ENCODE data around the gene SLC39A5.
"Not testable (repeated sequence)": the region's sequence is repeated elsewhere in the genome, so short reads cannot be mapped to it uniquely, and the experiment has no call there.

Gene SLC39A5

DNA sequence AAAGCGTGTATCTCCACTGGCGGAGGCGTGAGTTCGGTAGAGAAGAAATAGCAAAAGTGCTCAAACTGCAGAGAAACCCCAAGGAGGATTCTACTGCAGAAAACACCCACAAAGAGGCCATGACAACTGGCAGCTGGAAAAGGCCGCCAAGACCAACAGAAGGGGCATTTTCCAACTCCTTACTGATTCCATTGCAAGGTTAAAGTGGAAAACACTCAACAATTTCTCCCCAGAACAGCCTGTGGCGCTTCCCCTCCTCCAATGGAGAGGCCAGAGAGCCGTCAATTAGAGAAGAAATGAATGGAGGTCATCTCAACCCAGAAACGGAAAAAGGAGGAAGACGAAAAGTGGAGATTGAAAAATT lies 29.0 kb downstream of the SLC39A5 start:
- Histone ChIP-seq H3K27me3 (ENCODE audit: control insufficient read depth, insufficient read depth, low read length, poor library complexity, severe bottlenecking) (no peaks in the 10 kb centered on the region), H3K36me3 (ENCODE audit: control insufficient read depth, insufficient read depth, low read length) (peaks cover 22% of the 10 kb centered on the region), H3K27ac (ENCODE audit: insufficient read depth, low read depth, low read length, poor library complexity, severe bottlenecking) (no peak overlapping the region), H3K9me3 (ENCODE audit: control insufficient read depth, low read length) (no peaks in the 10 kb centered on the region), H3K4me3 (ENCODE audit: insufficient read depth, low read depth, low read length) (peak overlapping the region; percentile 96), H3K4me1 (ENCODE audit: control insufficient read depth, insufficient read depth, low read length) (peaks cover 18% of the 10 kb centered on the region)
- 41 to 49% methylated on average over 9 of the region's 9 CpGs for WGBS, 2 experiments

DNA sequence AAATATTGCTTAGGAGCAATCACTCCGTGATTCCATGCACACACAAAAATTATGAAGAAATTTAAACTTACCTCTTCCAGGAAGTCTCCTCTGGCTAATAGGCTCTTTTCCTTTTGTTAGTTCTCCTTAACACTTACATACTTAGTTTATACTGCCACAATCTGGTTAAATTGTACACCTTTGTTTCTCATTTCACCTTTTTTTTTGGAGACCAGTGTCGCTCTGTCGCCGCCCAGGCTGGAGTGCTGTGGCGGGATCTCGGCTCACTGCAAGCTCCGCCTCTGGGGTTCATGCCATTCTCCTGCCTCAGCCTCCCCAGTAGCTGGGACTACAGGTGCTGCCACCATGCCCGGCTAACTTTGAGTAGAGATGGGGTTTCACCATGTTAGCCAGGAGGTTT lies 30.5 kb downstream of the SLC39A5 start:
- Histone ChIP-seq H3K27ac (ENCODE audit: insufficient read depth, low read depth, low read length, poor library complexity, severe bottlenecking) (no peak overlapping the region), H3K4me1 (ENCODE audit: control insufficient read depth, insufficient read depth, low read length) (peaks cover 18% of the 10 kb centered on the region), H3K36me3 (ENCODE audit: control insufficient read depth, insufficient read depth, low read length) (peaks cover 8% of the 10 kb centered on the region), H3K27me3 (ENCODE audit: control insufficient read depth, insufficient read depth, low read length, poor library complexity, severe bottlenecking) (no peaks in the 10 kb centered on the region), H3K4me3 (ENCODE audit: insufficient read depth, low read depth, low read length) (no peak overlapping the region), H3K9me3 (ENCODE audit: control insufficient read depth, low read length) (no peaks in the 10 kb centered on the region)
- 88% methylated on average over 8 of the region's 8 CpGs for WGBS, 2 experiments

DNA sequence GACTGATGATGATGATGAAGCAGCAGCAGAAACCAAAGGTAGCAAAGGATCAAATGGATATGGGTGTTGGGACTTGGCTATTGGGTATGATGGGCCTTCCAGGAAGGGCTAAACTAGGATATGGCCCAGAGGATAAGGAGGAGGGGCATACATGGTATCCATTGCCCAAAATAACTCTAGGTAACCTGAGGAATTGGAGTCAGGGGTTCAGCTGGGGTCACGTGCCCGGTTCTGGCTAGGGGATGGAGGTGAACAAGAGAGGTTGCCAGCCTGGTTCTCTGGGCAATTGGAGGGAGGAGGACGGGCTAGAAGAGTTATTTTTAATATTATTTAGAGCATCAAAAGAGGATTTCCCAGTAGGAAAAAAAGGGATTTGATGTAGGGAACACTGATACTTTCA lies 31.1 kb downstream of the SLC39A5 start:
- Histone ChIP-seq H3K4me1 (ENCODE audit: control insufficient read depth, insufficient read depth, low read length) (peaks cover 18% of the 10 kb centered on the region), H3K27me3 (ENCODE audit: control insufficient read depth, insufficient read depth, low read length, poor library complexity, severe bottlenecking) (no peaks in the 10 kb centered on the region), H3K36me3 (ENCODE audit: control insufficient read depth, insufficient read depth, low read length) (peaks cover 2% of the 10 kb centered on the region), H3K9me3 (ENCODE audit: control insufficient read depth, low read length) (no peaks in the 10 kb centered on the region), H3K27ac (ENCODE audit: insufficient read depth, low read depth, low read length, poor library complexity, severe bottlenecking) (no peak overlapping the region), H3K4me3 (ENCODE audit: insufficient read depth, low read depth, low read length) (no peak overlapping the region)
- 87 to 91% methylated on average over 3 of the region's 3 CpGs for WGBS, 2 experiments

DNA sequence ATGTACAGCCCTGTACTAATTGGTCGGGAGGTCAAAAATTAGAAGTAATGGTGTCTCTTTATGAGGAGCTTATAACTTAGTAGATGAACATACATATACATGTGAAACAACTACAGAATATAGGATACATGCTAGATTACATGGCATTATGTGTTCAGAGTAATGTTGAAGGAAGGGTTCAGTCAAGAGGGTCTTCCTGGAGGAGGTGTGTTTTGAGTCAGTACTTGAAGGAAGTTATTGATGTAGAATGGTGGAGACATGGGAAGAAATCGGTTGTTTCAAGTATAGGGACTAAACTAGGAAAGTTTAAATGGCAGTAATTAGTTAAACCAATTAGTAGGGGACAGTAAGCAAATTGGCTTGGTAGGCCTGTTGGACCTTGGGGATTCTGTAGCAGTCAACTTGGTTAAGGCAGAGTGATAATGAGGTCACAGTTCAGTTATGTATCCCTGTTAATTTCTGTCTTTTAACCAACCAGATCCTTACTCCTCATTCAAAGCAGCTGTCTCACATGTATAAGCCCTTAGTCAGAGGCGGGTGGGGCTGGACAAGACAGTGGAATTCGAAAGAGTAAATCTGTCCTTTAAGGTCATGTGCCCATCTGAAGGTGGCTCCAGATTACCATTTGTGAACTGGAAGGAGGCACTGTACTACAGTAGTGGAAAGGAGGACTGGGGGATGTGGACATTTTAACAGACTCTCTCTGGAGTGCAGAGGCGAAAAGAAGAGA lies 31.8 kb downstream of the SLC39A5 start:
- Histone ChIP-seq H3K27me3 (ENCODE audit: control insufficient read depth, insufficient read depth, low read length, poor library complexity, severe bottlenecking) (no peaks in the 10 kb centered on the region), H3K36me3 (ENCODE audit: control insufficient read depth, insufficient read depth, low read length) (no peaks in the 10 kb centered on the region), H3K27ac (ENCODE audit: insufficient read depth, low read depth, low read length, poor library complexity, severe bottlenecking) (no peak overlapping the region), H3K9me3 (ENCODE audit: control insufficient read depth, low read length) (no peaks in the 10 kb centered on the region), H3K4me1 (ENCODE audit: control insufficient read depth, insufficient read depth, low read length) (peaks cover 17% of the 10 kb centered on the region), H3K4me3 (ENCODE audit: insufficient read depth, low read depth, low read length) (no peak overlapping the region)
- WGBS, 2 experiments = 93 to 96% methylated on average over 5 of the region's 5 CpGs

DNA sequence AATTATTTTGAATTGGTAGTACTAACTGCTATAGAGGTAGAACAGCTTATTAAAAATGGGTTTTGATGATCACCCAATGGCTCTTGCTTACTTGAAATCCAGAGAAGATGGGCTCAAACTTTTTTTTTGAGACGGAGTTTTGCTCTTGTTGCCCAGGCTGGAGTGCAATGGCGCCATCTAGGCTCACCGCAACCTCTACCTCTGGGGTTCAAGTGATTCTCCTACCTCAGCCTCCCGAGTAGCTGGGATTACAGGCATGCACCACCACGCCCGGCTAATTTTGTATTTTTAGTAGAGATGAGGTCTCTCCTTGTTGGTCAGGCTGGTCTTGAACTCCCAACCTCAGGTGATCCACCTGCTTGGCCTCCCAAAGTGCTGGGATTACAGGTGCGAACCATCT lies 33.1 kb downstream of the SLC39A5 start:
- WGBS, 2 experiments = 89 to 92% methylated on average over 7 of the region's 7 CpGs
- H3K27ac ChIP-seq (ENCODE audit: insufficient read depth, low read depth, low read length, poor library complexity, severe bottlenecking); H3K4me3 ChIP-seq (ENCODE audit: insufficient read depth, low read depth, low read length): not testable (repeated sequence)

DNA sequence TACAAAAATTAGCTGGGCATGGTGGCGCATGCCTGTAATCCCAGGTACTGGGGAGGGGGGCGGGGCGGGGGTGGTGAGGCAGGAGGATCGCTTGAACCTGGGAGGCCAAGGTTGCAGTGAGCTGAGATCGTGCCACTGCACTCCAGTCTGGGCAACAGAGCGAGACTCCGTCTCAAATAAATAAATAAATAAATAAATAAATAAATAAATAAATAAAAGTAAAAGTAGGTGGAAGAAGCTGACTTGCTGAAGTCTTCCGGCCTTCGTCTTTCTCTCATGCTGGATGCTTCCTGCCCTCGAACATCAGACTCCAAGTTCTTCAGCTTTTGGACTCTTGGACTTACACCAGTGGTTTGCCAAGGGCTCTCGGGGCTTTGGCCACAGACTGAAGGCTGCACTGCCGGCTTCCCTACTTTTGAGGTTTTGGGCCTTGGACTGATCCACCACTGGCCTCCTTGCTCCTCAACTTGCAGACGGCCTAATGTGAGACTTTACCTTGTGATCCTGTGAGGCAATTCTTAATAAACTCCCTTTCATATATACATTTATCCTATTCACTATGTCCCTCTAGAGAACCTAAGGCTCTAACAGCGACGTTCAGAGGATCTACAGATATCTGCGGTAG lies 36.3 kb downstream of the SLC39A5 start:
- not testable (repeated sequence) for H3K9me3 ChIP-seq (ENCODE audit: control insufficient read depth, low read length); H3K27me3 ChIP-seq (ENCODE audit: control insufficient read depth, insufficient read depth, low read length, poor library complexity, severe bottlenecking); H3K4me1 ChIP-seq (ENCODE audit: control insufficient read depth, insufficient read depth, low read length)
- 65 to 70% methylated on average over 13 to 14 of the region's 16 CpGs for WGBS, 2 experiments
- peak overlapping the region; percentile 93 for H3K27ac ChIP-seq (ENCODE audit: insufficient read depth, low read depth, low read length, poor library complexity, severe bottlenecking)
- H3K4me3 ChIP-seq (ENCODE audit: insufficient read depth, low read depth, low read length) = peak overlapping the region; percentile 72
- H3K36me3 ChIP-seq (ENCODE audit: control insufficient read depth, insufficient read depth, low read length) = peaks cover 11% of the 10 kb centered on the region

More for the DNA sequence above, 33.1 kb downstream of the SLC39A5 start:
- peaks cover 15% of the 10 kb centered on the region for H3K4me1 ChIP-seq (ENCODE audit: control insufficient read depth, insufficient read depth, low read length)
- H3K27me3 ChIP-seq (ENCODE audit: control insufficient read depth, insufficient read depth, low read length, poor library complexity, severe bottlenecking); H3K9me3 ChIP-seq (ENCODE audit: control insufficient read depth, low read length); H3K36me3 ChIP-seq (ENCODE audit: control insufficient read depth, insufficient read depth, low read length): not testable (repeated sequence)

DNA sequence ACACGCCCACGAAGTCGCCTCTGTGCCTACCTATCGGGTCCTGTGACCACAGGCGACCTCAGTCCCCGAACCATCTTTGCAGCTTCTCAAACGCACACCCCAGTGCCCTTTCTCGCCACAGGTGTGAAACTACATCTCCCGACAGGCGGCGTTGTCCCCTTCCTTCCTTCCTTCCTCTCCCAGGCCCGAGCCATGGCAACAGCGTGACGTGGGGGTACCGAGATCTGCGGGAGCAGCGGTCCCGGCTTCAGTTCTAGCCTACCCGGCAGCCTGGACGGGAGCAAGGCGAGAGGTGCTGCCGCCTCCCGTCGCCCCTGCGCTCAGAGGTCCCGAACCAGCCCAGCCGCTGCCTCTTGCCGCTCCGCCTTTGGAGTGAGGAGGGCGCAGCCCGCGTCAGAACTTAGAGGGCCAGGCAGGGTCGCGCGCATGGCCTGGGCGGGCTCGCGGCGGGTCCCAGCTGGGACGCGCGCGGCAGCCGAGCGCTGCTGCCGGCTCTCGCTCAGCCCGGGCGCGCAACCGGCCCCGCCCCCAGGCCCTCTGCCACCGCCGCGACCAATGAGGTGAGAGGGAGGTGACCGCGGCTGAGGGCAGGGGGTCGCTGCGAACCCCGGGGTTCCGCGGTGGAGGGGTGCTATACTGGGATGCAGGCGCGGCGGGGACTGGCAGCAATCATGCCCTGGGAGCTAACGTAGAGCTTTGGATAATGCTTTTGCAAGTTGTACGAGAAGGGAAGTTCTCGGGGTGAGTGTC lies 37.0 kb downstream of the SLC39A5 start, which contains the start of gene COQ10A:
COQ10A (plus strand) TSS at position 250 of the 750 bp plus-strand sequence; CDS start at position 427, 177 bp downstream.
- H3K27me3 ChIP-seq (ENCODE audit: control insufficient read depth, insufficient read depth, low read length, poor library complexity, severe bottlenecking) = no peaks in the 10 kb centered on the region
- 0 to 1% methylated on average over 68 of the region's 68 CpGs for WGBS, 2 experiments

DNA sequence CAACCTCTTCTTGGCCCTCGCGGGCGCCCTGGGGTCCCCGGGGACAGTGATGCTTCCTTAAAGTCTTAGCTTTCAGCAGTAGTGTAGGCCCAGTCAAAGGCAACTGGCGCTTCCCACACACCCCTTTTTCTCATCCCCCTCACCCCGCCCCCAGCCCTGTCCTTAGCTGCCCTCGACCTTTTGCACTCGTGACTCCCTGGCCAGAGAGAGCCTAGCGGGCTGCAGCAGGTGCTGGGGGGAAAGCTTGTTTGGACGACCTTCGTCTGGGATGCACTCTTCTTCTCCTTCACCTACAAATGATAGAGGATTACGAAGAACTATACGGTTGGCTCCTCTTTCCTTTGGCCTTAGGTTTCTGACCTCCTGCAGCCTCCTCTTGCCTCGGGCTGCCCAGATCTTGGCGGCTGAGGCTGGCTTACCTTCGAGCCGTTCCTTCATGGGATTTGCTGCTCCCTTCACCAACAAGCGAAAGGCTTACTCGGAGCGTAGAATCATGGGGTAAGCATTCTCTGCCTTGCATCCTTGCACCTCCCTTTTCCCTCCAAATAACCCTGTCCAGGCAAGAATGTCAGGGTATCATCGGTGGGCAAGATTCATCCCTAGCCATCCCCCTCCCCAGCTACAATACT lies 37.7 kb downstream of the SLC39A5 start:
- Histone ChIP-seq H3K27me3 (ENCODE audit: control insufficient read depth, insufficient read depth, low read length, poor library complexity, severe bottlenecking) (no peaks in the 10 kb centered on the region), H3K27ac (ENCODE audit: insufficient read depth, low read depth, low read length, poor library complexity, severe bottlenecking) (peak overlapping the region; percentile 93), H3K36me3 (ENCODE audit: control insufficient read depth, insufficient read depth, low read length) (peaks cover 11% of the 10 kb centered on the region), H3K4me3 (ENCODE audit: insufficient read depth, low read depth, low read length) (peak overlapping the region; percentile 72), H3K4me1 (ENCODE audit: control insufficient read depth, insufficient read depth, low read length) (peaks cover 9% of the 10 kb centered on the region), H3K9me3 (ENCODE audit: control insufficient read depth, low read length) (no peaks in the 10 kb centered on the region)
- 23 to 25% methylated on average over 21 of the region's 21 CpGs for WGBS, 2 experiments

More for the DNA sequence above, 37.0 kb downstream of the SLC39A5 start, which contains the start of gene COQ10A:
- Histone ChIP-seq H3K36me3 (ENCODE audit: control insufficient read depth, insufficient read depth, low read length) (peaks cover 11% of the 10 kb centered on the region), H3K27ac (ENCODE audit: insufficient read depth, low read depth, low read length, poor library complexity, severe bottlenecking) (peak within 1 kb of the TSS; percentile 93), H3K4me3 (ENCODE audit: insufficient read depth, low read depth, low read length) (peak within 1 kb of the TSS; percentile 72), H3K4me1 (ENCODE audit: control insufficient read depth, insufficient read depth, low read length) (peaks cover 9% of the 10 kb centered on the region), H3K9me3 (ENCODE audit: control insufficient read depth, low read length) (no peaks in the 10 kb centered on the region)

DNA sequence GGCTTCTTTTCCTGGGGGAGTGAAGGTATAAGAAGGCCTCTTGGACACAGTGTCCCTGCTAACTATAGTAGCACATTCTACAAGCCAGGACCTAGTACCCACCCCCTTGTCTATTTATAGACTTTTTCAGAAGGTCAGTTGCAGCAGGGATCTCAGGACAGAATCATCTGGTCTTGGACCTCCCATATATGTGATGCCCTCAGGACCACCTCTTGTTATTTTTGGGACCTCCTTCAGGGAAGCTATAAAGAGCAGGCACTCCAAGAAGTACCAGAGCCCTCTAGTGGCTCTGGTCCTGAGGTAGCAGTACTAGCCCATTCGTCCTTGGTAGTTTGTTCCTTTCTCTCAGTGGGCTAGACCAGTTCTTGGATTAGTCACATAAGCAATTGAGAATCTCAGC lies 41.2 kb downstream of the SLC39A5 start:
- Histone ChIP-seq H3K27me3 (ENCODE audit: control insufficient read depth, insufficient read depth, low read length, poor library complexity, severe bottlenecking) (no peaks in the 10 kb centered on the region), H3K27ac (ENCODE audit: insufficient read depth, low read depth, low read length, poor library complexity, severe bottlenecking) (no peak overlapping the region), H3K4me1 (ENCODE audit: control insufficient read depth, insufficient read depth, low read length) (peaks cover 9% of the 10 kb centered on the region), H3K9me3 (ENCODE audit: control insufficient read depth, low read length) (no peaks in the 10 kb centered on the region), H3K4me3 (ENCODE audit: insufficient read depth, low read depth, low read length) (no peak overlapping the region), H3K36me3 (ENCODE audit: control insufficient read depth, insufficient read depth, low read length) (peaks cover 34% of the 10 kb centered on the region)
- WGBS, 2 experiments = 25 to 53% methylated on average over 1 of the region's 1 CpG

DNA sequence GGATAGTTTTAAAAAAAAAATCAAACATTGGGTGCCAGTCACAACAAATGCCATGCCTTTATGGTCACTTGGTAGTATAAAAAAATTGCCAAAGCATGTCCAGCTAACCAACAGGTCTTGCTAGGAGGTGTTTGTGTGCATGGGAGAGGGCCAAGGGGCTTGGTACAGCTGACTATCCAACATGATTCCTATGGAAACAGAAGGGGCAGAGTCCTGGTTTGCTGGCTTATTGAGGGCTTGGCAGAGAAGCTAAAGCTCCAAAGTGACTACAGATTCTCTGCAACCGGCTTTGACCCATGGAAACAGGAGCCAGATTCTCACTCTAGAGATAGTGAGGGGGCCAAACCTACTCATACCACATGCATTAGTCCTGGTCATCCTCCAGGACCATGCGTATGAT lies 42.6 kb downstream of the SLC39A5 start:
- H3K9me3 ChIP-seq (ENCODE audit: control insufficient read depth, low read length); H3K27me3 ChIP-seq (ENCODE audit: control insufficient read depth, insufficient read depth, low read length, poor library complexity, severe bottlenecking); H3K27ac ChIP-seq (ENCODE audit: insufficient read depth, low read depth, low read length, poor library complexity, severe bottlenecking); H3K4me3 ChIP-seq (ENCODE audit: insufficient read depth, low read depth, low read length); H3K4me1 ChIP-seq (ENCODE audit: control insufficient read depth, insufficient read depth, low read length): not testable (repeated sequence)
- H3K36me3 ChIP-seq (ENCODE audit: control insufficient read depth, insufficient read depth, low read length) = peaks cover 34% of the 10 kb centered on the region
- 82 to 97% methylated on average over 1 to 2 of the region's 2 CpGs for WGBS, 2 experiments

All from ectodermal cell (in vitro differentiated cells).